GM13976 (cell line): ENCODE data around the gene IGSF3.
"Not testable (repeated sequence)": the region's sequence is repeated elsewhere in the genome, so short reads cannot be mapped to it uniquely, and the experiment has no call there.

Experiments
- DNase-seq: peaks from one replicate; pipeline ENCODE4 v3.0.0; 2012; ENCODE audit warnings: low spot score
- in situ Hi-C: fragments of 300-500 bp; cut with MboI; formaldehyde crosslinking; loops from one replicate; pipeline ENCODE4 v1.12.0; 2022; ENCODE audit warnings: low sequenced_read_pairs, mixed read lengths, inconsistent platforms; ENCODE audit not compliant: unreplicated experiment
- TF ChIP-seq, protein P1 (sequence below): IDR thresholded peaks from 2 replicates; pipeline ENCODE4 v1.5.1; 2012; ENCODE audit warnings: borderline replicate concordance, mild to moderate bottlenecking; ENCODE audit not compliant: insufficient read depth; ENCODE audit errors: extremely low read depth, missing control alignments, control extremely low read depth

The IGSF3 gene

GRCh38 chr1:116569381-116569670, 98.2 kb downstream of the IGSF3 start:
- TF ChIP-seq, protein P1, sequence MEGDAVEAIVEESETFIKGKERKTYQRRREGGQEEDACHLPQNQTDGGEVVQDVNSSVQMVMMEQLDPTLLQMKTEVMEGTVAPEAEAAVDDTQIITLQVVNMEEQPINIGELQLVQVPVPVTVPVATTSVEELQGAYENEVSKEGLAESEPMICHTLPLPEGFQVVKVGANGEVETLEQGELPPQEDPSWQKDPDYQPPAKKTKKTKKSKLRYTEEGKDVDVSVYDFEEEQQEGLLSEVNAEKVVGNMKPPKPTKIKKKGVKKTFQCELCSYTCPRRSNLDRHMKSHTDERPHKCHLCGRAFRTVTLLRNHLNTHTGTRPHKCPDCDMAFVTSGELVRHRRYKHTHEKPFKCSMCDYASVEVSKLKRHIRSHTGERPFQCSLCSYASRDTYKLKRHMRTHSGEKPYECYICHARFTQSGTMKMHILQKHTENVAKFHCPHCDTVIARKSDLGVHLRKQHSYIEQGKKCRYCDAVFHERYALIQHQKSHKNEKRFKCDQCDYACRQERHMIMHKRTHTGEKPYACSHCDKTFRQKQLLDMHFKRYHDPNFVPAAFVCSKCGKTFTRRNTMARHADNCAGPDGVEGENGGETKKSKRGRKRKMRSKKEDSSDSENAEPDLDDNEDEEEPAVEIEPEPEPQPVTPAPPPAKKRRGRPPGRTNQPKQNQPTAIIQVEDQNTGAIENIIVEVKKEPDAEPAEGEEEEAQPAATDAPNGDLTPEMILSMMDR: no peak
- in situ Hi-C loops: loop anchor here (10.0 kb wide), 1 partner anchor 485 kb away; no protein-coding TSS in a partner anchor
- DNase-seq: no peak

GRCh38 chr1:116568662-116569380, 98.7 kb downstream of the IGSF3 start:
- DNase-seq: no peak
- TF ChIP-seq, protein P1: no peak
- in situ Hi-C loops: loop anchor here (10.0 kb wide), 1 partner anchor 486 kb away; no protein-coding TSS in a partner anchor

- TF ChIP-seq, protein P1: no peak
- in situ Hi-C loops: loop anchor here (10.0 kb wide), 1 partner anchor 487 kb away; no protein-coding TSS in a partner anchor
- no peak for DNase-seq
Observed at GRCh38 chr1:116567790-116568661, 99.5 kb downstream of the IGSF3 start.

GRCh38 chr1:116565222-116565621, 102.3 kb downstream of the IGSF3 start:
- TF ChIP-seq, protein P1: no peak
- in situ Hi-C loops: loop anchor here (10.0 kb wide), 1 partner anchor 490 kb away; no protein-coding TSS in a partner anchor
- no peak for DNase-seq

- no peak for DNase-seq
- in situ Hi-C loops: loop anchor here (10.0 kb wide), 1 partner anchor 490 kb away; no protein-coding TSS in a partner anchor
- TF ChIP-seq, protein P1: no peak
Observed at GRCh38 chr1:116564426-116564825, 103.1 kb downstream of the IGSF3 start.

- not testable (repeated sequence) for DNase-seq
Observed at GRCh38 chr1:116562465-116562864, 105.1 kb downstream of the IGSF3 start.

More at GRCh38 chr1:116562465-116562864, 105.1 kb downstream of the IGSF3 start:
- in situ Hi-C loops: loop anchor here (10.0 kb wide), 1 partner anchor 492 kb away; no protein-coding TSS in a partner anchor
